IMR-90 (cell line): ENCODE results near the gene HMGB2. TPM values are rescaled to one million over a fixed set of nuclear protein-coding genes. Genes with fewer than 3 reads are reported as not detected.

Experiments
- ATAC-seq: fragments of 200-7000 bp; cut with Tn5 transposase; 2 replicates; pipeline ENCODE4 v1.9.1; 2020; ENCODE audit warnings: low read depth, mild to moderate bottlenecking, moderate library complexity
- BruUV-seq: library from RNA; stranded (reverse); fragments of 400-500 nt; replicated peaks from 2 replicates; lab custom pipeline; 2021; lab: Mats Ljungman, UMichigan
- CTCF ChIA-PET: fragments of 300-600 bp; formaldehyde crosslinking; extraction: SDS; loops from one replicate; lab custom pipeline; 2021; ENCODE audit warnings: antibody characterized with exemption; lab: Yijun Ruan, JAX
- POLR2A ChIA-PET: fragments of 300-600 bp; sonication (Branson Sonifier 250); formaldehyde crosslinking; loops from one replicate; lab custom pipeline; 2022; ENCODE audit warnings: antibody characterized with exemption; ENCODE audit not compliant: unreplicated experiment; lab: Charles Lee
- DNase-seq: peaks from one replicate; pipeline ENCODE4 v3.0.0; 2013
- H2AFZ ChIP-seq: replicated peaks from 2 replicates; pipeline ENCODE3; 2013; ENCODE audit warnings: low read length, mild to moderate bottlenecking; ENCODE audit not compliant: poor library complexity
- H2AK5ac ChIP-seq: 2 replicates; pipeline ENCODE4 v1.6.1; 2013; ENCODE audit warnings: low read depth, low read length, inconsistent platforms
- H2AK9ac ChIP-seq: replicated peaks from 2 replicates; pipeline ENCODE3; 2013; ENCODE audit warnings: mild to moderate bottlenecking, low read depth, low read length, moderate library complexity; ENCODE audit not compliant: poor library complexity
- H2BK120ac ChIP-seq: 2 replicates; pipeline ENCODE4 v1.6.1; 2013; ENCODE audit warnings: low read depth, low read length, inconsistent platforms
- H2BK15ac ChIP-seq: 3 replicates; pipeline ENCODE4 v1.6.1; 2013; ENCODE audit warnings: low read depth, low read length, inconsistent platforms
- H2BK20ac ChIP-seq: 2 replicates; pipeline ENCODE4 v1.6.1; 2013; ENCODE audit warnings: low read depth, mild to moderate bottlenecking, inconsistent platforms, low read length, moderate library complexity
- H2BK5ac ChIP-seq: 2 replicates; pipeline ENCODE4 v1.6.1; 2013; ENCODE audit warnings: mild to moderate bottlenecking, low read depth, low read length, inconsistent platforms; ENCODE audit not compliant: poor library complexity, severe bottlenecking
- H3K14ac ChIP-seq: replicated peaks from 2 replicates; pipeline ENCODE4 v1.6.1; 2013; ENCODE audit warnings: low read depth, low read length, inconsistent platforms
- H3K18ac ChIP-seq: 2 replicates; pipeline ENCODE4 v1.6.1; 2013; ENCODE audit warnings: low read depth, low read length, control low read depth
- H3K23ac ChIP-seq: 2 replicates; pipeline ENCODE4 v1.6.1; 2013; ENCODE audit warnings: low read depth, low read length, inconsistent platforms
- H3K27ac ChIP-seq: 2 replicates; pipeline ENCODE4 v1.5.1; 2013; ENCODE audit warnings: mild to moderate bottlenecking, control low read depth, low read length; ENCODE audit not compliant: insufficient read depth
- H3K27me3 ChIP-seq: 2 replicates; pipeline ENCODE4 v1.6.1; 2013; ENCODE audit warnings: low read length; ENCODE audit not compliant: control insufficient read depth, insufficient read depth
- H3K36me3 ChIP-seq: 2 replicates; pipeline ENCODE4 v1.6.1; 2013; ENCODE audit warnings: low read length, mixed read lengths; ENCODE audit not compliant: control insufficient read depth, insufficient read depth
- H3K4ac ChIP-seq: 2 replicates; pipeline ENCODE4 v1.6.1; 2013; ENCODE audit warnings: low read depth, low read length, inconsistent platforms
- H3K4me1 ChIP-seq: 2 replicates; pipeline ENCODE4 v1.6.1; 2013; ENCODE audit warnings: low read length, mixed read lengths; ENCODE audit not compliant: control insufficient read depth, insufficient read depth
- H3K4me2 ChIP-seq: 2 replicates; pipeline ENCODE4 v1.6.1; 2013; ENCODE audit warnings: low read depth, mild to moderate bottlenecking, control low read depth, low read length, moderate library complexity
- H3K4me3 ChIP-seq: 2 replicates; pipeline ENCODE4 v1.5.1; 2013; ENCODE audit warnings: low read depth, mild to moderate bottlenecking, control low read depth, low read length, moderate library complexity; ENCODE audit not compliant: insufficient read depth
- H3K56ac ChIP-seq: 2 replicates; pipeline ENCODE4 v1.6.1; 2013; ENCODE audit warnings: low read length, inconsistent platforms; ENCODE audit not compliant: insufficient read depth; ENCODE audit errors: extremely low read depth
- H3K79me1 ChIP-seq, 2 experiments: 2 replicates each; pipeline ENCODE4 v1.6.1; 2013; ENCODE audit warnings: low read length in 2 of 2, inconsistent platforms in 1 of 2, low read depth in 1 of 2
- H3K9ac ChIP-seq: 2 replicates; pipeline ENCODE4 v1.6.1; 2013; ENCODE audit warnings: low read depth, low read length, control low read depth
- H3K9me1 ChIP-seq: 2 replicates; pipeline ENCODE4 v1.6.1; 2013; ENCODE audit warnings: low read length, inconsistent platforms; ENCODE audit not compliant: insufficient read depth
- H3K9me3 ChIP-seq: 2 replicates; pipeline ENCODE4 v1.6.1; 2013; ENCODE audit warnings: low read length; ENCODE audit not compliant: control insufficient read depth, insufficient read depth
- H4K20me1 ChIP-seq: 2 replicates; pipeline ENCODE4 v1.6.1; 2013; ENCODE audit warnings: low read length, inconsistent platforms; ENCODE audit not compliant: insufficient read depth
- H4K5ac ChIP-seq: 2 replicates; pipeline ENCODE4 v1.6.1; 2013; ENCODE audit warnings: mild to moderate bottlenecking, low read depth, low read length, control low read depth
- H4K8ac ChIP-seq, 2 experiments: 2 replicates each; pipeline ENCODE4 v1.6.1; 2013; ENCODE audit warnings: low read depth in 2 of 2, low read length in 2 of 2, control low read depth in 1 of 2, inconsistent platforms in 1 of 2
- H4K91ac ChIP-seq: 2 replicates; pipeline ENCODE4 v1.6.1; 2013; ENCODE audit warnings: low read depth, low read length, inconsistent platforms; ENCODE audit not compliant: insufficient read depth
- MAZ ChIP-seq: IDR thresholded peaks from 2 replicates; pipeline ENCODE4 v1.6.1; 2012; ENCODE audit warnings: low read depth, mild to moderate bottlenecking, low read length, improper control_type of control experiment, moderate library complexity, borderline replicate concordance
- MXI1 ChIP-seq: IDR thresholded peaks from 2 replicates; pipeline ENCODE4 v1.6.1; 2012; ENCODE audit warnings: low read depth, mild to moderate bottlenecking, low read length, moderate library complexity, borderline replicate concordance
- WGBS, 2 experiments: methylation state at CpG; one replicate each; pipeline versions ENCODE4 v1.1.5 to v1.1.7; 2013; ENCODE audit warnings: missing lambda C conversion rate in 2 of 2; ENCODE audit not compliant: insufficient read length in 1 of 2; ENCODE audit errors: extremely low coverage in 2 of 2; 5-methylcytosine and 5-hydroxymethylcytosine counted together
- dilution Hi-C: fragments of 300-500 bp; cut with HindIII; formaldehyde crosslinking; loops from one replicate; pipeline ENCODE4 v1.14.3; 2018; ENCODE audit warnings: low sequenced_read_pairs; ENCODE audit not compliant: unreplicated experiment
- in situ Hi-C: fragments of 300-500 bp; cut with MboI; formaldehyde crosslinking; loops from 3 replicates; pipeline ENCODE4 v1.14.3; 2019; ENCODE audit warnings: low sequenced_read_pairs, inconsistent platforms, mixed read lengths
- intact Hi-C: fragments of 100-400 bp; cut with micrococcal nuclease; formaldehyde crosslinking; loops from 2 replicates; pipeline ENCODE4 v1.10.0; 2022
- polyA plus RNA-seq, 3 experiments: library from polyadenylated mRNA; depleted of rRNA; stranded (reverse); fragments of >200 nt; gene quantifications; 2 replicates each; pipeline ENCODE4 v1.2.3, GENCODE V29; 2012; ENCODE audit warnings: low replicate concordance in 1 of 3
- total RNA-seq: library from RNA; depleted of rRNA; stranded (reverse); fragments of >200 nt; gene quantifications from 2 replicates; pipeline ENCODE4 v1.2.3, GENCODE V29; 2012

The HMGB2 gene
- total and polyA plus RNA-seq, 2 of the 4 experiments (the other 2 are of a cell fraction), result 49.3 to 106 TPM

DNA sequence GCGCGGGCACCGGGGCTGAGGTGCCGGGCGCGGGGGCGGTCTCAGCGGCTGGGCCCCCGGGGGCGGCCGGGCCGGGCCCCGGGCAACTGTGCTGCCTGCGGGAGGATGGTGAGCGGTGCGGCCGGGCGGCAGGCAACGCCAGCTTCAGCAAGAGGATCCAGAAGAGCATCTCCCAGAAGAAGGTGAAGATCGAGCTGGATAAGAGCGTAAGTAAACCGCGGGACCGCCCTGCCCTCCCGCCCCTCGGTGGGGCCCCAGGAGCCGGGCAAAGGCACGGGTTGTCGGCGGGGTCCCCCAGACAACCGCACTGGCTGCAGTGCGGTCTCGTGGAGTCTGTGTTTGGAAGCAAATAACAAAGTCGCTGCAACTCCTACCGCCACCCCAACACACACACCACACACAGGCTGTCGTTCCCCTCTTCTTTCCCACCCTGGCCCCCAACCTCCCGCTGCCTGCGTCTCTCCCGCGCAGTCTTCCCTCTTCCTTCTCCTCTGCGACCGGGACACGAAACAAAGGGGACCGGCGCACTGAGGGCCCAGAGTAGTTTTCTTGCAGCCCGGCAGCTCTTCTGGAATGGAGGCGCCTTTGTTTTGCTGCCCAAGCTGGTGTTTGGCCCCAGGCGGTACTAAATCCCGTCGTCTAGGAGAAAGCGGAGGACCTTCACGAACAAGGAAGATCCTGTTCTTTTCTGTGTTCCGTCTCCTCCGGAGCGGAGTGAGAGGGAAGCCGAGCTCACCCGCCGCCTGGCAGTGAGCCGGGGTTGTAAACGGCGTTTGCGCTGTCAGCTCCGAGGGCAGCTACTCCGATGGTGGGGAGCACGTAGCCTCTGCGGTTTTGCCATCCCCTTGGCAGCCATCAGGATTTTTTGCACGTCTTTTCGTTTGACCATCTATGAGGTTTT lies 37.4 kb upstream of the HMGB2 start:
- peak; percentile 24 for ATAC-seq
- CTCF ChIA-PET, result interaction anchor here (1.0 kb wide), 1 partner anchor 42 kb away, joined by 3 read pairs; no protein-coding TSS in a partner anchor
- 0% methylated on average over 14 of the region's 68 CpGs; no CpG with 5 or more reads in 1 of the 2 experiments for WGBS, 2 experiments
- dilution Hi-C loops, result no loop called here
- Histone ChIP-seq H3K4ac (peak overlapping the region; percentile 9), H2BK120ac (0 out of 2 replicates have a peak overlapping the region, but pooled peaks have one; percentile 3), H3K18ac (peak overlapping the region; percentile 33), H4K8ac (peak overlapping the region in 1 of 2 experiments; percentile 39; a peak in 1 of 4 replicates), H3K56ac (peak overlapping the region; percentile 58), H2AK5ac (no peak overlapping the region), H2AK9ac (peak overlapping the region; percentile 60), H3K79me1 (peaks cover 6 to 13% of the 10 kb centered on the region in 2 experiments), H3K23ac (peak overlapping the region; percentile 86), H3K4me1 (no peaks in the 10 kb centered on the region; the same call in 1 of the 2 replicates), H4K5ac (no peak overlapping the region; the same call in none of the 2 replicates), H3K4me2 (peak overlapping the region; percentile 35), H4K91ac (peak overlapping the region; percentile 42), H2AFZ (peak overlapping the region; percentile 97), H3K27me3 (no peaks in the 10 kb centered on the region), H2BK5ac (peak overlapping the region; percentile 61), H3K36me3 (peaks cover 1% of the 10 kb centered on the region; the same call in 1 of the 2 replicates), H3K4me3 (peak overlapping the region; percentile 96), H3K14ac (peak overlapping the region; percentile 87), H3K9ac (peak overlapping the region; percentile 79), H4K20me1 (no peaks in the 10 kb centered on the region), H2BK15ac (no peak overlapping the region), H3K9me1 (no peaks in the 10 kb centered on the region), H2BK20ac (no peak overlapping the region), H3K27ac (peak overlapping the region; percentile 57), H3K9me3 (no peaks in the 10 kb centered on the region)
- no TSS peak for BruUV-seq
- no peak for TF ChIP-seq MAZ
- peak; percentile 65; the same call in 1 of the 2 replicates for TF ChIP-seq MXI1
- intact Hi-C loops, result loop anchor here (2.0 to 5.0 kb wide), 2 partner anchors 45 to 911 kb away; partner anchors contain the start of genes CEP44 and FBXO8
- in situ Hi-C loops, result no loop called here
- POLR2A ChIA-PET, result interaction anchor here (0.6 to 1.4 kb wide), 2 partner anchors 37 to 40 kb away, joined by 4 to 12 read pairs; partner anchors contain the start of gene HMGB2
- DNase-seq, result peak; percentile 69
